Measurements from ENCODE around the gene ZDHHC14. TPM values are rescaled to one million over a fixed set of nuclear protein-coding genes. Genes with fewer than 3 reads are reported as not detected.

ZDHHC14 gene
- total RNA-seq, 1 donor from 2014 or later: 14.5 TPM

GRCh38 chr6:157487110-157487773, 106.3 kb downstream of the ZDHHC14 start:
- H3K27ac ChIP-seq: no peak overlapping the region
- intact Hi-C loops (cut with DNase I): no loop called here
- H3K4me1 ChIP-seq: no peaks in the 10 kb centered on the region
- DNase-seq (ENCODE audit: low spot score in 2 of 2): no peak
- no peak for TF ChIP-seq CTCF (IDR thresholded peaks at IDR 0.05)
- H3K36me3 ChIP-seq: no peaks in the 10 kb centered on the region
- no peaks in the 10 kb centered on the region for H3K27me3 ChIP-seq
- no peaks in the 10 kb centered on the region for H3K9me3 ChIP-seq
- no peak overlapping the region for H3K4me3 ChIP-seq

- no peak for DNase-seq (ENCODE audit: low spot score in 2 of 2)
- TF ChIP-seq CTCF (IDR thresholded peaks at IDR 0.05): no peak
These were observed 107.1 kb downstream of the ZDHHC14 start for GRCh38 chr6:157488058-157488457.

GRCh38 chr6:157488716-157489118, 107.7 kb downstream of the ZDHHC14 start:
- Histone ChIP-seq H3K9me3 (no peaks in the 10 kb centered on the region), H3K4me1 (no peaks in the 10 kb centered on the region), H3K4me3 (no peak overlapping the region), H3K36me3 (no peaks in the 10 kb centered on the region), H3K27me3 (no peaks in the 10 kb centered on the region), H3K27ac (no peak overlapping the region)
- TF ChIP-seq CTCF (IDR thresholded peaks at IDR 0.05): no peak
- intact Hi-C loops (cut with DNase I): no loop called here
- DNase-seq (ENCODE audit: low spot score in 2 of 2): no peak

More at GRCh38 chr6:157488058-157488457, 107.1 kb downstream of the ZDHHC14 start:
- Histone ChIP-seq H3K4me3 (no peak overlapping the region), H3K36me3 (no peaks in the 10 kb centered on the region), H3K9me3 (no peaks in the 10 kb centered on the region), H3K4me1 (no peaks in the 10 kb centered on the region), H3K27me3 (no peaks in the 10 kb centered on the region), H3K27ac (no peak overlapping the region)
- intact Hi-C loops (cut with DNase I): no loop called here

GRCh38 chr6:157490611-157491269, 109.8 kb downstream of the ZDHHC14 start:
- H3K4me1 ChIP-seq: no peaks in the 10 kb centered on the region
- H3K27ac ChIP-seq: no peak overlapping the region
- no peak for DNase-seq (ENCODE audit: low spot score in 2 of 2)
- H3K36me3 ChIP-seq: no peaks in the 10 kb centered on the region
- H3K4me3 ChIP-seq: no peak overlapping the region
- TF ChIP-seq CTCF (IDR thresholded peaks at IDR 0.05): no peak
- H3K27me3 ChIP-seq: no peaks in the 10 kb centered on the region
- H3K9me3 ChIP-seq: no peaks in the 10 kb centered on the region
- intact Hi-C loops (cut with DNase I): no loop called here

GRCh38 chr6:157491571-157492232, 110.7 kb downstream of the ZDHHC14 start:
- H3K4me1 ChIP-seq: no peaks in the 10 kb centered on the region
- intact Hi-C loops (cut with DNase I): no loop called here
- no peak overlapping the region for H3K27ac ChIP-seq
- H3K9me3 ChIP-seq: peaks cover 0 to 4% of the 10 kb centered on the region in 2 donors
- H3K27me3 ChIP-seq: no peaks in the 10 kb centered on the region
- no peak overlapping the region for H3K4me3 ChIP-seq
- no peak for DNase-seq (ENCODE audit: low spot score in 2 of 2)
- no peaks in the 10 kb centered on the region for H3K36me3 ChIP-seq
- no peak for TF ChIP-seq CTCF (IDR thresholded peaks at IDR 0.05)

Measured in ascending aorta (tissue), 2 donors.